Measurements from ENCODE around the gene ROGDI. TPM values are rescaled to one million over a fixed set of nuclear protein-coding genes. Genes with fewer than 3 reads are reported as not detected.

The ROGDI gene
- total and polyA plus RNA-seq, 4 donors, result 14.0 to 28.1 (median 17.4) TPM

DNA sequence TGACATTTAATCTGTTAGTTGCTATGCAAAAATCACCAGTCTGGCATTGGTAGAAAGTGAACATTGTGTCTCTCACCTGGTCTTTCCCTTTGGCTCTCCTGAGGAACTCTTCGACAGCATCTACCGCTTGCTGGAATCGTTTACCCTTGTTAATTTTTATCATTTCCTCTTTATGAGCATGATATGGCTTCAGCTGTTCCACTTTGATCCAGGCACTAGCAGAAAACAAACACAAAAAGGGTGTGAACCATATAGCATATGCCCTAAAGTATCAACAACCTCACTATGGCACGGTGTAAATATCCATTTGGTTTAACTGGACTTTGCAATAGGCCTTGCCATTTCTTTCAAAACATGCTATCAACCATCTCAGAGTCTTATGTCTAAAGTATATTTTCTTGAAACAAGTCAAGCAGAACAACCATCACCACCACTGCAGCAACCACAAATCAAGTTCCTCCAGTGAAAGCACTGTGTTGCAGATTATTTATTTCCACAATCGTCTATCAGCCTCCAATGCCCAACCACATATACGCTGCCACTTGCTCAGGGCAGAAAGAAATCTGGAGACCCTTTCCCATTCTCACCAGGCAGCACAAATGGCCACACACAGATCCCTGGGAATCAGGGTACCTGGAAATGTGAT lies 30.4 kb upstream of the ROGDI start:
- no peak overlapping the region for H3K9ac ChIP-seq (ENCODE audit: low read depth in 1 of 2, low read length in 2 of 2)
- TF ChIP-seq, protein P1, sequence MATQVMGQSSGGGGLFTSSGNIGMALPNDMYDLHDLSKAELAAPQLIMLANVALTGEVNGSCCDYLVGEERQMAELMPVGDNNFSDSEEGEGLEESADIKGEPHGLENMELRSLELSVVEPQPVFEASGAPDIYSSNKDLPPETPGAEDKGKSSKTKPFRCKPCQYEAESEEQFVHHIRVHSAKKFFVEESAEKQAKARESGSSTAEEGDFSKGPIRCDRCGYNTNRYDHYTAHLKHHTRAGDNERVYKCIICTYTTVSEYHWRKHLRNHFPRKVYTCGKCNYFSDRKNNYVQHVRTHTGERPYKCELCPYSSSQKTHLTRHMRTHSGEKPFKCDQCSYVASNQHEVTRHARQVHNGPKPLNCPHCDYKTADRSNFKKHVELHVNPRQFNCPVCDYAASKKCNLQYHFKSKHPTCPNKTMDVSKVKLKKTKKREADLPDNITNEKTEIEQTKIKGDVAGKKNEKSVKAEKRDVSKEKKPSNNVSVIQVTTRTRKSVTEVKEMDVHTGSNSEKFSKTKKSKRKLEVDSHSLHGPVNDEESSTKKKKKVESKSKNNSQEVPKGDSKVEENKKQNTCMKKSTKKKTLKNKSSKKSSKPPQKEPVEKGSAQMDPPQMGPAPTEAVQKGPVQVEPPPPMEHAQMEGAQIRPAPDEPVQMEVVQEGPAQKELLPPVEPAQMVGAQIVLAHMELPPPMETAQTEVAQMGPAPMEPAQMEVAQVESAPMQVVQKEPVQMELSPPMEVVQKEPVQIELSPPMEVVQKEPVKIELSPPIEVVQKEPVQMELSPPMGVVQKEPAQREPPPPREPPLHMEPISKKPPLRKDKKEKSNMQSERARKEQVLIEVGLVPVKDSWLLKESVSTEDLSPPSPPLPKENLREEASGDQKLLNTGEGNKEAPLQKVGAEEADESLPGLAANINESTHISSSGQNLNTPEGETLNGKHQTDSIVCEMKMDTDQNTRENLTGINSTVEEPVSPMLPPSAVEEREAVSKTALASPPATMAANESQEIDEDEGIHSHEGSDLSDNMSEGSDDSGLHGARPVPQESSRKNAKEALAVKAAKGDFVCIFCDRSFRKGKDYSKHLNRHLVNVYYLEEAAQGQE (IDR thresholded peaks at IDR 0.05), result no peak
- no peak for TF ChIP-seq SP1 (IDR thresholded peaks at IDR 0.05)
- TF ChIP-seq FOXA1 (IDR thresholded peaks at IDR 0.05), result no peak
- TF ChIP-seq JUND (IDR thresholded peaks at IDR 0.05), result no peak
- TF ChIP-seq, protein P2, sequence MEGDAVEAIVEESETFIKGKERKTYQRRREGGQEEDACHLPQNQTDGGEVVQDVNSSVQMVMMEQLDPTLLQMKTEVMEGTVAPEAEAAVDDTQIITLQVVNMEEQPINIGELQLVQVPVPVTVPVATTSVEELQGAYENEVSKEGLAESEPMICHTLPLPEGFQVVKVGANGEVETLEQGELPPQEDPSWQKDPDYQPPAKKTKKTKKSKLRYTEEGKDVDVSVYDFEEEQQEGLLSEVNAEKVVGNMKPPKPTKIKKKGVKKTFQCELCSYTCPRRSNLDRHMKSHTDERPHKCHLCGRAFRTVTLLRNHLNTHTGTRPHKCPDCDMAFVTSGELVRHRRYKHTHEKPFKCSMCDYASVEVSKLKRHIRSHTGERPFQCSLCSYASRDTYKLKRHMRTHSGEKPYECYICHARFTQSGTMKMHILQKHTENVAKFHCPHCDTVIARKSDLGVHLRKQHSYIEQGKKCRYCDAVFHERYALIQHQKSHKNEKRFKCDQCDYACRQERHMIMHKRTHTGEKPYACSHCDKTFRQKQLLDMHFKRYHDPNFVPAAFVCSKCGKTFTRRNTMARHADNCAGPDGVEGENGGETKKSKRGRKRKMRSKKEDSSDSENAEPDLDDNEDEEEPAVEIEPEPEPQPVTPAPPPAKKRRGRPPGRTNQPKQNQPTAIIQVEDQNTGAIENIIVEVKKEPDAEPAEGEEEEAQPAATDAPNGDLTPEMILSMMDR (IDR thresholded peaks at IDR 0.05; ENCODE audit: low read depth, low read length, missing input control), result no peak
- no peak for TF ChIP-seq GABPA (IDR thresholded peaks at IDR 0.05 in 1 of 2, conservative IDR thresholded peaks at IDR 0.05 in 1 of 2)
- TF ChIP-seq NR2F2 (IDR thresholded peaks at IDR 0.05), result no peak
- no peak for TF ChIP-seq EGR1 (IDR thresholded peaks at IDR 0.05; ENCODE audit: low read depth in 2 of 2)
- TF ChIP-seq, protein P3, sequence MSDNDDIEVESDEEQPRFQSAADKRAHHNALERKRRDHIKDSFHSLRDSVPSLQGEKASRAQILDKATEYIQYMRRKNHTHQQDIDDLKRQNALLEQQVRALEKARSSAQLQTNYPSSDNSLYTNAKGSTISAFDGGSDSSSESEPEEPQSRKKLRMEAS (IDR thresholded peaks at IDR 0.05), result no peak
- no peak for TF ChIP-seq HNF4A (conservative IDR thresholded peaks at IDR 0.05)
- no peak for TF ChIP-seq FOXA2 (IDR thresholded peaks at IDR 0.05)
- TF ChIP-seq, protein P4, sequence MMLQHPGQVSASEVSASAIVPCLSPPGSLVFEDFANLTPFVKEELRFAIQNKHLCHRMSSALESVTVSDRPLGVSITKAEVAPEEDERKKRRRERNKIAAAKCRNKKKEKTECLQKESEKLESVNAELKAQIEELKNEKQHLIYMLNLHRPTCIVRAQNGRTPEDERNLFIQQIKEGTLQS (IDR thresholded peaks at IDR 0.05), result no peak
- no peak for TF ChIP-seq RXRA (IDR thresholded peaks at IDR 0.05)
- no peak for DNase-seq (ENCODE audit: low spot score)
- no peaks in the 10 kb centered on the region for H3K4me1 ChIP-seq (ENCODE audit: control insufficient read depth in 4 of 4, insufficient read depth in 4 of 4, low read length in 3 of 4)
- no peak overlapping the region for H3K27ac ChIP-seq (ENCODE audit: low read depth in 1 of 2, low read length in 2 of 2)
- H3K9me3 ChIP-seq (ENCODE audit: control insufficient read depth in 4 of 4, low read length in 3 of 4), result no peaks in the 10 kb centered on the region
- H3K4me3 ChIP-seq (ENCODE audit: low read depth in 1 of 3, low read length in 3 of 3), result no peak overlapping the region
- peaks cover 16 to 55% (median 38%) of the 10 kb centered on the region in 4 donors for H3K36me3 ChIP-seq (ENCODE audit: control insufficient read depth in 4 of 4, insufficient read depth in 3 of 4, low read depth in 1 of 4, low read length in 3 of 4)
- WGBS, result 85% methylated on average over 6 of the region's 6 CpGs
- H3K27me3 ChIP-seq (ENCODE audit: control insufficient read depth in 4 of 4, insufficient read depth in 4 of 4, low read length in 3 of 4), result no peaks in the 10 kb centered on the region

DNA sequence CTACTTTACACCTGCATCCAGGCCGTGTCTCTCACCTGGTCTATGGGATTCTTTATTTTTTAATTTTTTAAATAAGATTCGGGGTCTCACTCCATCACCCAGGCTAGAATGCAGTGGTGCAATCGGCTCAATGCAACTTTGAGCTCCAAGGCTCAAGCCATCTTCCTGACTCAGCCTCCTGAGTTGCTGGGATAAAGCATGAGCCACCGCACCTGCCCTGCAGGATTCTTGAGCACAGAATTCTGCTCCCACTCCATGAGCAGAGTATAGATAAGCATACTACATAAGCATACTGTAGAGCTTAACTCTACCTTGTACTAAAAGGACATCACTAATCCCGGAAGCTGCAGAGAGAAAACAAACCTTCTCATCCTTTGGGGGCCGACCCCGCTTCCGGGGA lies 29.2 kb upstream of the ROGDI start:
- H3K4me3 ChIP-seq (ENCODE audit: low read depth in 1 of 3, low read length in 3 of 3), result no peak overlapping the region
- no peak overlapping the region for H3K9ac ChIP-seq (ENCODE audit: low read depth in 1 of 2, low read length in 2 of 2)
- no peaks in the 10 kb centered on the region for H3K27me3 ChIP-seq (ENCODE audit: control insufficient read depth in 4 of 4, insufficient read depth in 4 of 4, low read length in 3 of 4)
- H3K4me1 ChIP-seq (ENCODE audit: control insufficient read depth in 4 of 4, insufficient read depth in 4 of 4, low read length in 3 of 4), result no peaks in the 10 kb centered on the region
- H3K9me3 ChIP-seq (ENCODE audit: control insufficient read depth in 4 of 4, low read length in 3 of 4), result no peaks in the 10 kb centered on the region
- 97% methylated on average over 8 of the region's 8 CpGs for WGBS
- TF ChIP-seq, protein P2 (IDR thresholded peaks at IDR 0.05; ENCODE audit: low read depth, low read length, missing input control), result no peak
- no peak for TF ChIP-seq YY1 (IDR thresholded peaks at IDR 0.05)
- no peak for TF ChIP-seq RXRA (IDR thresholded peaks at IDR 0.05)
- TF ChIP-seq, protein P5, sequence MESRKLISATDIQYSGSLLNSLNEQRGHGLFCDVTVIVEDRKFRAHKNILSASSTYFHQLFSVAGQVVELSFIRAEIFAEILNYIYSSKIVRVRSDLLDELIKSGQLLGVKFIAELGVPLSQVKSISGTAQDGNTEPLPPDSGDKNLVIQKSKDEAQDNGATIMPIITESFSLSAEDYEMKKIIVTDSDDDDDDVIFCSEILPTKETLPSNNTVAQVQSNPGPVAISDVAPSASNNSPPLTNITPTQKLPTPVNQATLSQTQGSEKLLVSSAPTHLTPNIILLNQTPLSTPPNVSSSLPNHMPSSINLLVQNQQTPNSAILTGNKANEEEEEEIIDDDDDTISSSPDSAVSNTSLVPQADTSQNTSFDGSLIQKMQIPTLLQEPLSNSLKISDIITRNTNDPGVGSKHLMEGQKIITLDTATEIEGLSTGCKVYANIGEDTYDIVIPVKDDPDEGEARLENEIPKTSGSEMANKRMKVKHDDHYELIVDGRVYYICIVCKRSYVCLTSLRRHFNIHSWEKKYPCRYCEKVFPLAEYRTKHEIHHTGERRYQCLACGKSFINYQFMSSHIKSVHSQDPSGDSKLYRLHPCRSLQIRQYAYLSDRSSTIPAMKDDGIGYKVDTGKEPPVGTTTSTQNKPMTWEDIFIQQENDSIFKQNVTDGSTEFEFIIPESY (IDR thresholded peaks at IDR 0.05), result no peak
- TF ChIP-seq, protein P4 (IDR thresholded peaks at IDR 0.05), result no peak
- TF ChIP-seq EGR1 (IDR thresholded peaks at IDR 0.05; ENCODE audit: low read depth in 2 of 2), result no peak
- peaks cover 16 to 56% (median 43%) of the 10 kb centered on the region in 4 donors for H3K36me3 ChIP-seq (ENCODE audit: control insufficient read depth in 4 of 4, insufficient read depth in 3 of 4, low read depth in 1 of 4, low read length in 3 of 4)
- H3K27ac ChIP-seq (ENCODE audit: low read depth in 1 of 2, low read length in 2 of 2), result no peak overlapping the region
- no peak for DNase-seq (ENCODE audit: low spot score)

Measured in liver (tissue), 9 donors.